Nephron (organoid): ENCODE results near the gene AMPD3.

ENCODE experiments used
- H3K27ac Mint-ChIP-seq, 3 experiments: 2 replicates each; pipeline ENCODE4 v1.8.0; 2020; ENCODE audit warnings: mixed read lengths in 3 of 3, mild to moderate bottlenecking in 2 of 3, moderate library complexity in 1 of 3
- H3K27me3 Mint-ChIP-seq: 2 replicates; pipeline ENCODE4 v1.8.0; 2021; ENCODE audit warnings: low read depth, mild to moderate bottlenecking, moderate library complexity, mixed read lengths
- H3K36me3 Mint-ChIP-seq: 2 replicates; pipeline ENCODE4 v1.8.0; 2020; ENCODE audit warnings: low read depth, mixed read lengths
- H3K4me1 Mint-ChIP-seq: 2 replicates; pipeline ENCODE4 v1.8.0; 2020; ENCODE audit warnings: mixed read lengths
- H3K4me3 Mint-ChIP-seq, 3 experiments: 2 replicates each; pipeline ENCODE4 v1.8.0; 2020; ENCODE audit warnings: mild to moderate bottlenecking in 3 of 3, mixed read lengths in 3 of 3, moderate library complexity in 2 of 3
- H3K9me3 Mint-ChIP-seq: 2 replicates; pipeline ENCODE4 v1.8.0; 2020; ENCODE audit warnings: mixed read lengths
- CTCF ChIP-seq, 3 experiments: fragments of 200-600 bp; sonication (generic); IDR thresholded peaks; one replicate each; pipeline ENCODE4 v1.5.0; 2021; ENCODE audit warnings: antibody characterized with exemption in 3 of 3; ENCODE audit not compliant: unreplicated experiment in 3 of 3

The AMPD3 gene

GRCh38 chr11:10440401-10440800, 14.7 kb upstream of the AMPD3 start:
- Mint-ChIP-seq H3K36me3 (no peaks in the 10 kb centered on the region), H3K9me3 (no peaks in the 10 kb centered on the region), H3K27ac (no peak overlapping the region), H3K4me3 (no peak overlapping the region), H3K4me1 (no peaks in the 10 kb centered on the region), H3K27me3 (peaks cover 12% of the 10 kb centered on the region)
- TF ChIP-seq CTCF (IDR thresholded peaks at IDR 0.05; ENCODE audit: unreplicated experiment in 3 of 3), result no peak

- no peak overlapping the region for H3K4me3 Mint-ChIP-seq
- H3K27me3 Mint-ChIP-seq, result peaks cover 12% of the 10 kb centered on the region
- no peaks in the 10 kb centered on the region for H3K9me3 Mint-ChIP-seq
- TF ChIP-seq CTCF (IDR thresholded peaks at IDR 0.05; ENCODE audit: unreplicated experiment in 3 of 3), result no peak
- no peak overlapping the region for H3K27ac Mint-ChIP-seq
- H3K4me1 Mint-ChIP-seq, result no peaks in the 10 kb centered on the region
- no peaks in the 10 kb centered on the region for H3K36me3 Mint-ChIP-seq
Observed at GRCh38 chr11:10441091-10441490, 14.0 kb upstream of the AMPD3 start.

- no peaks in the 10 kb centered on the region for H3K36me3 Mint-ChIP-seq
- H3K9me3 Mint-ChIP-seq, result no peaks in the 10 kb centered on the region
- TF ChIP-seq CTCF (IDR thresholded peaks at IDR 0.05; ENCODE audit: unreplicated experiment in 3 of 3), result no peak
- no peak overlapping the region for H3K4me3 Mint-ChIP-seq
- peaks cover 12% of the 10 kb centered on the region for H3K27me3 Mint-ChIP-seq
- no peaks in the 10 kb centered on the region for H3K4me1 Mint-ChIP-seq
- H3K27ac Mint-ChIP-seq, result no peak overlapping the region
Observed at GRCh38 chr11:10441652-10442503, 13.2 kb upstream of the AMPD3 start.

- no peaks in the 10 kb centered on the region for H3K9me3 Mint-ChIP-seq
- TF ChIP-seq CTCF (IDR thresholded peaks at IDR 0.05; ENCODE audit: unreplicated experiment in 3 of 3), result no peak
- no peaks in the 10 kb centered on the region for H3K4me1 Mint-ChIP-seq
- H3K36me3 Mint-ChIP-seq, result no peaks in the 10 kb centered on the region
- no peak overlapping the region for H3K4me3 Mint-ChIP-seq
- H3K27me3 Mint-ChIP-seq, result peaks cover 20% of the 10 kb centered on the region
- H3K27ac Mint-ChIP-seq, result no peak overlapping the region
Observed at GRCh38 chr11:10443152-10443551, 11.9 kb upstream of the AMPD3 start.

- Mint-ChIP-seq H3K4me3 (no peak overlapping the region), H3K36me3 (no peaks in the 10 kb centered on the region), H3K4me1 (no peaks in the 10 kb centered on the region), H3K9me3 (no peaks in the 10 kb centered on the region), H3K27ac (no peak overlapping the region), H3K27me3 (peaks cover 27% of the 10 kb centered on the region)
- no peak for TF ChIP-seq CTCF (IDR thresholded peaks at IDR 0.05; ENCODE audit: unreplicated experiment in 3 of 3)
Observed at GRCh38 chr11:10443721-10444235, 11.3 kb upstream of the AMPD3 start.
